NOMO-1 treated with DMSO at 0.1 percent for 48 hours (cell line): Measurements from ENCODE around the gene OR6C6.
"Not testable (repeated sequence)": the region's sequence is repeated elsewhere in the genome, so short reads cannot be mapped to it uniquely, and the experiment has no call there.

Source experiments
- DNase-seq: peaks from one replicate; lab custom pipeline; 2025; ENCODE audit not compliant: unreplicated experiment; lab: John Stamatoyannopoulos, UW

Gene OR6C6

GRCh38 chr12:55296469-55296868, at the start of gene OR6C6:
TSS of gene OR6C6 (minus strand) at chr12:55296569. CDS start at chr12:55295232, 1,337 bp downstream.
- no peak for DNase-seq

- DNase-seq, result no peak
Measured at GRCh38 chr12:55336002-55336401, 39.6 kb upstream of the OR6C6 start.

DNA sequence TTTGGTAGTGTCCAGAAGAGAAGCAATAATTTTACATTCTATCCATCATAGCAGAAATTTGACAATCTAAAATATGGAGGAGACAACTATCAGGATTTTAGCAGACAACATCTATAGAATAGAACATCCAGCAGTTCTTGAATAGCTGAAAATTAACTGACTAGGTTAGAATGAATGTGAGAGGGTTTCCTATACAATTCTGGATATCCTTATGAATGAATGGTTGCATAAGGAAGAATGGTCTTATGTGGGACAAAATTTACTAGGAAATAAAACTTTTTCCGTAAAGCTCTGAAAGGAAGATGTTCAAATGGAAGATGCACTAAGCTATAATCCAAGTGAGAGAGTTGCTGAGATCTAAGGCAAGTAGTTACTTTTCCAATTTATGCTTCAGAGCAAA, 34.1 kb upstream of the OR6C6 start, which contains the start of gene OR6C3:
Gene OR6C3 (plus strand): TSS at position 301 of the 400 bp plus-strand sequence. CDS start 955 bp downstream, outside the sequence.
- DNase-seq, result no peak

DNA sequence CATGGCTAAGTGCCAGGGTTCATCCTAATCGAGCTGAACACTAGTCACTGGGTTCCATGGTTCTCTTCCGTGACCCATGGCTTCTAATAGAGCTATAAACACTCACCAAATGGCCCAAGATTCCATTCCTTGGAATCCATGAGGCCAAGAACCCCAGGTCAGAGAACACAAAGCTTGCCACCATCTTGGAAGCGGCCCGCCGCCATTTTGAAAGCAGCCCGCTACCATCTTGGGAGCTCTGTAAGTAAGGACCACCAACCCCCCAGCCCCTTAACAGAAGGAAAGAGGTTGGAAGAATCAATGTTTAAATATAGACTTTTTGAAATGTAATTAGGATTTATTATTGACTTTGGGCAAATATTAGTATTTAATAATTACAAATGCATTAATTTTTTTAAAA, 29.4 kb upstream of the OR6C6 start:
- DNase-seq, result not testable (repeated sequence)

GRCh38 chr12:55320201-55320600, 23.8 kb upstream of the OR6C6 start:
- DNase-seq, result no peak

GRCh38 chr12:55314043-55314442, 17.7 kb upstream of the OR6C6 start, which contains the start of gene OR6C1:
TSS of gene OR6C1 (plus strand) at chr12:55314343. CDS start at chr12:55320600, 6,257 bp downstream.
- DNase-seq, result no peak

DNA sequence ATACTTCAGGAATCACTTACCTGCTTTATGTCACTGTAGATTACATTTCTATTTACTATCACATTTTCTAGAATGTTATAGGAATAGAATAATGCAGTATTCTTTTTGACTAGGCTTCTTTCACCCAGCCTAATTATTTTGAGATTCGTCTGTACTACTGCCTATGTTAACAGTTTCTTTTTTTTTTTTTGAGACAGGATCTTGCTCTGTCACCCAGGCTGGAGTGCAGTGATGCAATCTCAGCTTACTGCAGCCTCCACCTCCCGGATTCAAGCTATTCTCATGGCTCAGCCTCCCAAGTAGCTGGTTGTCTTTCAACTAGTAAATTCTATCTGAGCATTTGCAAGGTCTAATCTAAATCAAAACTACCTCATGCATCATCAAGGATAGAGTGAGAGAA, 6.4 kb downstream of the OR6C6 start:
- DNase-seq, result no peak

- no peak for DNase-seq
Measured at GRCh38 chr12:55280991-55281390, 15.4 kb downstream of the OR6C6 start.

GRCh38 chr12:55258303-55258702, 38.1 kb downstream of the OR6C6 start:
- no peak for DNase-seq

DNA sequence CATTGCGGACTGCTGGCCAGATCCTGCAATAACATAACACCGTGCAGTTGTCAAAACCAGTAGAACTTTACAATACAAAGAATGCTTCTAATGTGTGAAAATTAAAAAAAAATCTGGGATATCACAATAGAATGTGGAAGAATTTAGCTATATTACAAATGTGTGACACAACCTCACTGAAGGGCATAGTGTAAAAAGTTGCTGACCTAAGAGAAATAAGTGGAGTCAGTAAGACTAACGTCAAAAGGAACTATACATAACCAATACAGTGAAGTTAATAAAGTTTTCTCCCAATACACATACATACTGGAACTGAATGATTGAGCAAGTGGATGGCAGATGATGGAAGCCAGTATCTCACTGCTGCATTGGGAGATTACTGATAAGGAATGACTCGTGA, 39.5 kb downstream of the OR6C6 start:
- DNase-seq, result no peak

- DNase-seq, result no peak
Measured at GRCh38 chr12:55253281-55253680, 43.1 kb downstream of the OR6C6 start.

- DNase-seq, result no peak
Measured at GRCh38 chr12:55250944-55251343, 45.4 kb downstream of the OR6C6 start.

DNA sequence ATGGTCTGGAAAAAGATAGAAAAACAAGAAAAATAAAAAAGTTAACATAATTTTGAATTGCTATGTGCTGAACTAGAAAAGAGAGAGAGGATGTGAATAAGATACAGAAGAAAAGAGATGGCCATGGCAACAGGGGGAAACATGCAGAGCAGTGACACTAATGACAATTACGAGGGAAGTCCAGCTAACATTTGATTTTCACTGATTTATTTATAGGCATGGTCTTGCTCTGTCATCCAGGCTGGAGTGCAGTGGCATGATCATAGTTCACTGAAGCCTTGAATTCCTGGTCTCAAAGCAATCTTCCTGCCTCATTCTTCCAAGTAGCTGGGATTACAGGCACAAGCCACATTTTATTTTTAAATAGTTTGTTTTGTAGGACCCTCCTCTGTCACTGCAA, 50.2 kb downstream of the OR6C6 start:
- no peak for DNase-seq

DNA sequence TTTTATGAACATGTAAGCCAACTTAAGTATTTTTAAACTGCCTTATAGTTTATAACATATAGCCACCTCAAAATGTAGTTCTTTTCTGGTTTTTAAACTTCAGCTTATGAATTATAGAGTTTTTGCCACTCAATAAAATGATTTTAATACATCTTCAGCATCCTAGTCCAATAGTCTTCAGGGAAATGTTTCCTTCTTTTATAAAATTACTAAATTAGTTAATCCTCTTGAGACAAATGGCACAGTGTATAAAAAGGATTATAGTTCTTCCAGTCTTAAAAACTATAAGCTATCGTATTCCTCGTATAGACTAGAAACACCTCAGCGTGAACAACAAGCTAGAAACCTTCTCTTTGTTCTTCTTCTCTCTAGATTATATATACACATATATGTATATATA, 52.1 kb downstream of the OR6C6 start, which contains the start of gene OR6C74:
Gene OR6C74 (plus strand): TSS at position 301 of the 400 bp plus-strand sequence. CDS start 2,679 bp downstream, outside the sequence.
- DNase-seq, result no peak
